G401 (cell line): ENCODE results near the gene CACNB3. TPM values are rescaled to one million over a fixed set of nuclear protein-coding genes. Genes with fewer than 3 reads are reported as not detected.

Experiments used
- DNase-seq: peaks from one replicate; pipeline ENCODE4 v3.0.0-alpha.2; 2015; ENCODE audit warnings: low spot score
- in situ Hi-C: cut with HindIII; loops from 2 replicates; pipeline ENCODE4 v1.10.0; 2016; ENCODE audit warnings: low sequenced_read_pairs, mixed read lengths
- total RNA-seq: library from RNA; depleted of rRNA; stranded (reverse); fragments of >200 nt; shearing (Covaris generic); gene quantifications from 2 replicates; pipeline ENCODE4 v1.2.3, GENCODE V29; 2014; rRNA removed

CACNB3 gene
- total RNA-seq, result 2.9 and 17.2 TPM in 2 replicates

GRCh38 chr12:48817873-48818830 lies at the start of gene CACNB3:
Gene CACNB3, plus strand, starts transcription at chr12:48818496. Its CDS starts 434 bp downstream, at chr12:48818930.
- in situ Hi-C loops, result no loop called here

GRCh38 chr12:48768736-48769135 lies 49.6 kb upstream of the CACNB3 start:
- in situ Hi-C loops, result no loop called here

More at GRCh38 chr12:48817873-48818830, at the start of gene CACNB3:
- peak; percentile 77 for DNase-seq

DNA sequence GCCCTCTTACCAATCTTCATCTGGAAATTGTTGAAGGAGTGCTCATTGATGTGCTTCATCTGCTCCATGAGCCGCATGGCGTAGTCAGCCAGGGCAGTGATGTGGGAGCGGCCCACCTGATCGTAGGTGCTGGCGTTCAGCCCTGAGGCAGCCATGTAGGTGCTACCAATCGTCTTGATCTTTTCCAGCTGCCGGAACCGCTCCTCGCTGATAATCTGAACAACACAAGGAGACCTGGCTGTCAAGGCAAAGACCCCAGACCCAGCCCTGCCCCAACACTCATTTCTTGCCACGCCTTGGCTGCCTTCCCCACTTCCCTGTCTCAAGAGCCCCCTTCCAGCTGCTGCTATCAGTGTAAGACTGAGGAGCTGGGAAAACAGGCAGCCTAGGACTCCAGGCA lies 47.5 kb upstream of the CACNB3 start:
- DNase-seq, result no peak
- in situ Hi-C loops, result loop anchor here (5.0 kb wide), 1 partner anchor 93 kb away; no protein-coding TSS in a partner anchor

More at GRCh38 chr12:48768736-48769135, 49.6 kb upstream of the CACNB3 start:
- no peak for DNase-seq

DNA sequence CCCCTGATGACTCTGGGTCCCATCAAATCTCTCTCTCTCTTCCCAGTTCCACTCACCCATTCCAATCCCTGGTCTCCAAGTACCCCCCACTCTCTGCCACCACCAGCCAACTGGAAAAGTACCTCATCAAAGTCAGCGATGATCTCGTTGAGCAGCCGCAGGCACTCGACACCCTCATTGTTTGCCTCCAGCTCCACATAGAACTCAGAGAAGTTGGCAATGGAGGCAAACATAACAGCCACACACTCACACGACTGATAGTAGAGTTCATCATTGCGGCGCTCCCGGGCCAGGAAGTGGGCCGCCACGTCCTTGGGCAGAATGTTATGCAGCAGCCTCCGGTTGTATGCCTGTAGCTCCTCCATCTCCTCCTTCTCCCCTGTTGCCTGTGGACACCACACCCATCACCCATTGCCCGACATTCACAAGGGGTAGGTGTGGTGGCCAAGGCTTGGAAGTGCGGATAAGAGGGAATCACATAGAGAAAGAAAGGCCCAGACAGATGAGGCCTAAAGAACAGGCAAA lies 46.6 kb upstream of the CACNB3 start:
- DNase-seq, result no peak
- in situ Hi-C loops, result loop anchor here (5.0 kb wide), 1 partner anchor 94 kb away; no protein-coding TSS in a partner anchor

DNA sequence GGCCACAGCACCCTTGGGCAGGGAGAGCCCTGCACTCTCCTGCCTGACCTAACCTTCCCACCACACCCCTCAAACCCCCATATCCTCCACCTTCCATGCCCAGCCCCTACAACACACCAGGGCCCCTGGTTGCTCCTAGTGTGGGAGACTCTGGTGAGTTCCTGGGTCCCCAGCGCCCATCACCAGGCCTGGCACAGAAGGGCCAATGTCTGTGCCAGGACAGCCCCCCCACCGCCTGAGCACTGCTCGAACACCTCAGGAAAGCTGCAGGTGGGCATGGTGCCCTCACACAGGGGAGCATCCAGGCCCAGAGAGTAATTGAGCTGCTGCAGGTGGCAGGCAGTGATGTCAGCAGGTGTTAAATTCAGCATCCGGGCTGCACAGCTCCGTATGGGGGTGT lies 44.6 kb upstream of the CACNB3 start:
- DNase-seq, result no peak
- in situ Hi-C loops, result loop anchor here (5.0 kb wide), 1 partner anchor 96 kb away; no protein-coding TSS in a partner anchor

- in situ Hi-C loops, result loop anchor here (5.0 kb wide), 1 partner anchor 97 kb away; no protein-coding TSS in a partner anchor
- DNase-seq, result no peak
These were observed 43.8 kb upstream of the CACNB3 start for GRCh38 chr12:48774516-48774915.

DNA sequence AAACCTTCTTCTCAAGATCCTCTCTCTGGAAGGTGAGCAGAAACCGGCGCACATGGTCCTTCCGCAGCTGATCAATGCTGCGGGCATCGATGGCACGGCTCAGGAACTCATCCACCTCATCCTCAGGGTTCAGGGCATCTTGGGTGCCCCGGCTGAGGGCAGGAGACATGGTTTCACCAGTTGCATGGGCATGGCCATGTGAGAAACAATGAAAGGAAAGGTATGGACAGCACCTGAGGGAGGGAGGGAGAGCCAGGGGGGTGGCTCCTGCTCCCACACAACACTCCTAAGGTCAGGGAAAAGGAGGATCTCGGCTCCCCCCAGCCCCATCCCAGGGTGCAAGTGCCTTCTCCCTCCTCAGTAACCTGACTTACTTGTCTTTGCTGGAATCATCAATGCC lies 43.0 kb upstream of the CACNB3 start:
- in situ Hi-C loops, result no loop called here

DNA sequence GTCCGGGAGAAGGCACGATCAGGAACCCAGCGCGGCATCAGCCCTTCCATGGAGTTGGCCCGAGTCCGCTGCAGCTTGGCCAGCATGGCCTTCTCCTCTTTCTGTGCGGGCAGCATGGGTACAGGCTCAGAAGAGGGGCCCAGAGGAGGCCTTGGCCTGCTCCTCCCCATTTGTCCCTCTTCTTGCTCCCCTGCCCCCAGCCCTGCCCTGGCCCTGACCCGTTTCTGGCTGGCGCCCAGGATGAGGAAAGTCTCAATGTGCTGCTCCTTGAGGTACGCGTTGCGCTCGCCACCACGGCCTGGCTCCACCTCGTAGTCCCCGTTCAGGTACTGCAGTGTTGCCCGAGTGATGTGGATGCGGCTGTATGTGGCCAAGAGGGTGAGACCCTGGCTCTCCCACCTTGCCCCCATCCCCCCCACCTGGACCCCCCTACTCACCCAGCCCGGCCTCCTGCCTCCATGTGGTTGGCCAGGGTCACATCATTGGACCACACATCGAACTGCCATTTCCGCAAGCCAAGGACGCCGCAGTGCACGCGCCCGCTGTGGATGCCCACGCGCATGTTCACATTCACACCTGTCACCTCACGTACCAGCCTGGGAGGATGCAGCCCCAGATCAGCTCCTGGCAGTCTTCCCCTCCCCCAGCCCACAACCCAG lies 42.2 kb upstream of the CACNB3 start:
- no peak for DNase-seq
- in situ Hi-C loops, result no loop called here

More for the DNA sequence above, 43.0 kb upstream of the CACNB3 start:
- DNase-seq, result no peak

- in situ Hi-C loops, result no loop called here
- no peak for DNase-seq
These were observed 41.3 kb upstream of the CACNB3 start for GRCh38 chr12:48776956-48777355.

- no peak for DNase-seq
- in situ Hi-C loops, result no loop called here
These were observed 40.5 kb upstream of the CACNB3 start for GRCh38 chr12:48777501-48778400.

GRCh38 chr12:48779869-48780268 lies 38.4 kb upstream of the CACNB3 start:
- in situ Hi-C loops, result no loop called here
- DNase-seq, result no peak

GRCh38 chr12:48780381-48781025 lies 37.8 kb upstream of the CACNB3 start:
- DNase-seq, result no peak
- in situ Hi-C loops, result no loop called here

DNA sequence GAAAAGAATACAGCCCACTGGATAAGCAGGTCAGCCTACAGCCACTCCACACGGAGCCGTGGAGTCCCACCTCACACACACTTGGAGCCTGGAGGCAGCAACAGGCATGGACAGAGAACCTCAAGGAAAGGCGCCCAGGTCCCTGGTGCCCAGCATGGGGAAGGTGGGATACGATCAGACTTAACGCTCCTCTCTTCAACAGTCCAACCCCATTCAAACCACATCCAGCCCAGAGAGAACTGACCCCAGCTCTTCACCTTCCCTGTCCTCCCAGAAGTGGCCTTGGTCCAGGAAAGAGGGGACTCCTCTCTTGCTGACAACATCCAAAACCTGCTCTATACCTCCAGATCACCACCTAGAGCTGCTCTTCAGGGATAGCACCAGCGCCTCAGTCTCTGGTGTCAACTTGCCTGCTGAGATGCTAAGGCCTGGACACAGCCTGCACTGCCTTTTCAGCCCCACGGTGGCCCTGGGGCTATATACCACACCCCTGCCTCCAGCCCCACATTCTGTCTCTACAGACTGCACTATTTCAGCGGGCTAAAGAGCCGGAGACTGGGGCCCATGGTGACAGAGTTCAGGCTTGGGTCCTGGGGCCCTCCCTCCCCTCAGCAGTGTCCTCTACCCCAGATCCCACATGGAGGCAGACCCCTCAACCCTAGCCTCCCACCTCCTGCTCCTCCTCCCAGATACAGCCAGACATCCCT lies 36.4 kb upstream of the CACNB3 start:
- in situ Hi-C loops, result no loop called here
- no peak for DNase-seq

DNA sequence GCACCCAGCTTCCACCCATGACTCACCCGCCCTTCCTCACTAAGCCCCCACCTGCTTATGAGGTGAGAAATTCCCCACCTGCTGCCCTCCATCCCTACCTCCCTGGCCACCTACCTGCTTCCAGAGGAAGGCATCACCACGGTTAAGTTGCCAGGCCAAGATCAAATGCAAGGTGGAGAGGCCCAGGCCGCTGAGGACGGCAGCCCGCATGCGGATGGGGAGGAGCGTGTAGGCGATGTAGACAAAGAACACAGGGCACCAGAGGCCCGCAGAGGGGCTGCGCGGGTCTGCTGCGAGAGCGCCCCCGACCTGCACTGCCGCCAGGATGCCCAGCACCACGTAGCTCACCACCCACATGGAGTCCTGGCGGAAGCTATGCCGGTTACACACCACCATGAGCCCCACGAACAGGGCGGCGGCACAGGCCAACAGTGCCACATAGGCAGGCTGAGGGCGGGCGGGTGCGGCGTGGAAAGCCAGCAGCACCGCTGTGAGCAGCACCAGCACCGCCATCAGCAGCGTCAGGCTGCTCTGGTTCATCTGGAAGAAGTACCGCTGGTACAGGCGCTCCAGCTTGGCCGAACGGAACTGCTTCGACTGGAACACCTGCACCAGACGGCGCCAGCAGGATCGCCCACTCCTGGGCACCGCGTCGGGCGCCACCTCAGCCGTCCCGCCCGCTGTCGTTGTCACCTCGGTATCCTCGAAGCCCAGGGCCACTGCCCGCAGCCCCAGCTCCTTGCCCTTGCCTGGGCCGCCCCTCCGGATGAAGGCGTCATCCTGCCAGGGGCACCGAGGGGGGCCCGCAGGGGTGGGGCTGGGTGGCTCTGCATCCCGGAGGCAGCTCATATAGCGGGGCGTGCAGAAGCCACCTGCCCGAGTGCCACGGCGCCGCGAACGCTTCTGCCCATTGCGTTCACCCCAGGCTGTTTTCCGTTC lies 35.6 kb upstream of the CACNB3 start:
- no peak for DNase-seq
- in situ Hi-C loops, result no loop called here

DNA sequence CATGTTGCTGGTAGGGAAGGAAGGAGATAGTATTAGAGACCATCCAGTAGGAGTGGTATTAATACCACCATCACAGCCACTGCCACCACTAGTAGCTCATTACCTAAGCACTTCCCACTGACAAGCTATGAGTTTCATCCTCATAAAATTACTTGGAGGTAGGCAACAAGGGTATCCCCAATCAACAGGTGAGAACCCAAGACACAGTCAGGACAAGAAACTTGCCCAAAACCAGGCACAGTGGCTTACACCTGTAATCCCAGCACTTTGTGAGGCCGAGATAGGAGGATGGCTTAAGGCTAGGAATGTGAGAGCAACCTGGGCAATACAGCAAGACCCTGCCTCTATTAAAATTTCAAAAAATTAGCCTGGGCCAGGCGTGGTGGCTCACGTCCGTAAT lies 34.9 kb upstream of the CACNB3 start:
- in situ Hi-C loops, result no loop called here
- no peak for DNase-seq

DNA sequence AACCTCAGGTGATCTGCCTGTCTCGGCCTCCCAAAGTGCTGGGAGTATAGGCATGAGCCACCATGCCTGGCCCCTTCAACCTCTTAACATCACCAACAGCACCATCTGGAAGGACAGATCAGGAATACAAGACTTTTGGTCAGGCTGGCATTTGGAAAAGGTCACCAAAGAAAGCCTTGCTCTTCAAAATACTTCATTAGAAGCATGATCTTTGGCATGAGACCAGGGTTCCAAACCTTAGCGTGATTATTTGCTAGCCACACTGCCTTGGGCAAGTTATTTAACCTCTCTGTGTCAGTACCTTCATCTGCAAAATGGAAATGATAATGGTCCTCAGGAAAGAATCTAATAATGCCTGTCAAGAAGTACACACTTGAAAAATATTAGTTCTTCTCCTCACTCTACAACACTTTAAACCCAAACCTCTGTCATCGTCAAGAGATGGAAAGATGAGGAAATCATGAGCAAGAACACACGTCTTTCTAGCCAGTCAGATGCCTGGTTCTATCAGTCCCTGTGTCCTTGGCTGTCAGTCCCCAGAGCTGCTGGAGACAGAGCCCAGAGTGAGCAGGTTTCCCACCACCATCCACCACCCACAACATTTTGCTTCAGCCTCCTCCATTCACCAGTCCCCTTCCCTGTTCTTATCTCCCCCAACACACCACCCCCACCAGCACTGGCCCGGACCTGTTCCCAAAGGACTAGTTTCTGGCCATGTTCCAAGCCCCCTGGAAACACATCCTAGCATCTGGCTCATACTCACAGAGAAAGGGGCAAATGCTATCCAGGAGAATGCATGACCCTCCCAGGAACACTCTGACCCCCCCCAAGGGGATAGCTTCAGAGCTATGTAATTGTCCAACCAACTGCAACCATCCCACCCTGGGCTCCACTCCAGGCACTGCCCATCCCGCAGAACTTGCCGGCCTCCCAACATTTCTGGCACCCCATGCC lies 31.4 kb upstream of the CACNB3 start:
- in situ Hi-C loops, result no loop called here
- no peak for DNase-seq
